GM21529 (cell line): ENCODE data around the gene FOXL2.

Experiments
- ATAC-seq: cut with Tn5 transposase; IDR thresholded peaks from one replicate; pipeline ENCODE4 v1.9.1; 2021; ENCODE audit not compliant: unreplicated experiment

Gene FOXL2

GRCh38 chr3:138946663-138947494, at the start of gene FOXL2, which contains the start of gene FOXL2NB:
FOXL2 (minus strand) TSS chr3:138947137; CDS start chr3:138946722, 415 bp downstream.
FOXL2NB (plus strand) TSS chr3:138947217; CDS start chr3:138947365, 148 bp downstream.
- no peak for ATAC-seq

GRCh38 chr3:138995706-138996105, 48.8 kb upstream of the FOXL2 start:
- ATAC-seq = no peak

- no peak for ATAC-seq
Observed at GRCh38 chr3:138987181-138987580, 40.2 kb upstream of the FOXL2 start.

GRCh38 chr3:138985932-138986331, 39.0 kb upstream of the FOXL2 start:
- ATAC-seq = no peak

GRCh38 chr3:138984816-138985215, 37.9 kb upstream of the FOXL2 start:
- ATAC-seq = no peak

GRCh38 chr3:138976047-138976446, 29.1 kb upstream of the FOXL2 start:
- ATAC-seq = no peak

GRCh38 chr3:138975351-138975750, 28.4 kb upstream of the FOXL2 start:
- no peak for ATAC-seq

- ATAC-seq = no peak
Observed at GRCh38 chr3:138974462-138974861, 27.5 kb upstream of the FOXL2 start.

GRCh38 chr3:138972941-138973340, 26.0 kb upstream of the FOXL2 start:
- no peak for ATAC-seq

- no peak for ATAC-seq
Observed at GRCh38 chr3:138971766-138972320, 24.9 kb upstream of the FOXL2 start.

- no peak for ATAC-seq
Observed at GRCh38 chr3:138964923-138965322, 18.0 kb upstream of the FOXL2 start.

GRCh38 chr3:138964264-138964663, 17.3 kb upstream of the FOXL2 start:
- no peak for ATAC-seq

- ATAC-seq = no peak
Observed at GRCh38 chr3:138962854-138963560, 16.1 kb upstream of the FOXL2 start.

- ATAC-seq = no peak
Observed at GRCh38 chr3:138960417-138960852, 13.5 kb upstream of the FOXL2 start.

GRCh38 chr3:138950701-138951100, 3.8 kb upstream of the FOXL2 start:
- ATAC-seq = no peak

GRCh38 chr3:138950006-138950644, 3.2 kb upstream of the FOXL2 start:
- no peak for ATAC-seq

GRCh38 chr3:138949445-138950005, 2.6 kb upstream of the FOXL2 start:
- ATAC-seq = no peak

GRCh38 chr3:138949002-138949418, 2.1 kb upstream of the FOXL2 start:
- ATAC-seq = no peak

GRCh38 chr3:138948371-138949001, 1.5 kb upstream of the FOXL2 start:
- ATAC-seq = no peak

GRCh38 chr3:138947495-138948121, 671 bp upstream of the FOXL2 start:
- ATAC-seq = no peak
